NCI-H226 (cell line): ENCODE measurements around the gene SHISA9.
A peak's percentile ranks its signal among the peaks of the same experiment; 100 is the strongest.
"Not testable (repeated sequence)": the region's sequence is repeated elsewhere in the genome, so short reads cannot be mapped to it uniquely, and the experiment has no call there.

Experiments
- DNase-seq: peaks from one replicate; pipeline ENCODE4 v3.0.0-alpha.2; 2015

SHISA9 gene

GRCh38 chr16:12901597-12902461 lies at the start of gene SHISA9:
Gene SHISA9, plus strand, starts transcription at chr16:12901598.
- no peak for DNase-seq

- no peak for DNase-seq
These were observed 47.4 kb upstream of the SHISA9 start for GRCh38 chr16:12853972-12854371.

- DNase-seq, result not testable (repeated sequence)
These were observed 44.0 kb upstream of the SHISA9 start for GRCh38 chr16:12857435-12857834.

- DNase-seq, result no peak
These were observed 39.1 kb upstream of the SHISA9 start for GRCh38 chr16:12862327-12862726.

GRCh38 chr16:12862941-12863340 lies 38.5 kb upstream of the SHISA9 start:
- no peak for DNase-seq

GRCh38 chr16:12866981-12867551 lies 34.3 kb upstream of the SHISA9 start:
- no peak for DNase-seq

- DNase-seq, result no peak
These were observed 33.2 kb upstream of the SHISA9 start for GRCh38 chr16:12868169-12868568.

- DNase-seq, result no peak
These were observed 32.6 kb upstream of the SHISA9 start for GRCh38 chr16:12868788-12869187.

GRCh38 chr16:12869698-12870427 lies 31.5 kb upstream of the SHISA9 start:
- DNase-seq, result no peak

GRCh38 chr16:12871784-12872183 lies 29.6 kb upstream of the SHISA9 start:
- DNase-seq, result no peak

GRCh38 chr16:12874186-12874585 lies 27.2 kb upstream of the SHISA9 start:
- DNase-seq, result peak; percentile 68

- no peak for DNase-seq
These were observed 24.6 kb upstream of the SHISA9 start for GRCh38 chr16:12876778-12877177.

- DNase-seq, result no peak
These were observed 22.4 kb upstream of the SHISA9 start for GRCh38 chr16:12878973-12879372.

GRCh38 chr16:12879812-12880211 lies 21.6 kb upstream of the SHISA9 start:
- no peak for DNase-seq

- DNase-seq, result no peak
These were observed 20.2 kb upstream of the SHISA9 start for GRCh38 chr16:12881182-12881581.

GRCh38 chr16:12881740-12882139 lies 19.7 kb upstream of the SHISA9 start:
- DNase-seq, result no peak

GRCh38 chr16:12885742-12886141 lies 15.7 kb upstream of the SHISA9 start:
- no peak for DNase-seq

- DNase-seq, result no peak
These were observed 9.6 kb upstream of the SHISA9 start for GRCh38 chr16:12891836-12892235.

- DNase-seq, result no peak
These were observed 8.2 kb upstream of the SHISA9 start for GRCh38 chr16:12893050-12893750.

- no peak for DNase-seq
These were observed 4.8 kb upstream of the SHISA9 start for GRCh38 chr16:12896562-12896961.

- no peak for DNase-seq
These were observed 2.8 kb upstream of the SHISA9 start for GRCh38 chr16:12898551-12898950.

GRCh38 chr16:12899529-12900143 lies 1.8 kb upstream of the SHISA9 start:
- DNase-seq, result no peak

- no peak for DNase-seq
These were observed 1.2 kb upstream of the SHISA9 start for GRCh38 chr16:12900156-12900555.
